H1 (cell line): ENCODE measurements around the gene TAF11L14. TPM values are rescaled to one million over a fixed set of nuclear protein-coding genes. Genes with fewer than 3 reads are reported as not detected.

ENCODE experiments used
- CTBP2 ChIP-seq: IDR thresholded peaks from 2 replicates; pipeline ENCODE4 v1.7.0; 2011; ENCODE audit warnings: borderline replicate concordance, mild to moderate bottlenecking, moderate library complexity, mixed read lengths, low read length; ENCODE audit not compliant: insufficient read depth, insufficient read length
- polyA plus RNA-seq, 7 experiments: library from polyadenylated mRNA; depleted of rRNA in 3 of 7; stranded (reverse) in 5 of 7; unstranded in 2 of 7; fragments of >200 nt in 5 of 7; fragments of 200-250 nt in 2 of 7; gene quantifications; 1 replicate in 5 of 7; 2 replicates in 1 of 7; 4 replicates in 1 of 7; pipeline versions ENCODE4 v1.2.1 to v1.2.3, GENCODE V29; 2011 to 2013; ENCODE audit warnings: missing spikeins in 2 of 7, mixed read lengths in 2 of 7
- total RNA-seq: library from RNA; stranded (reverse); fragmentation: NEBNext Ultra II Directional; extraction: Animal tissue kit (Norgen Biotek cat#: 25700); gene quantifications from 2 replicates; pipeline ENCODE4 v1.2.1, GENCODE V29; 2021

The TAF11L14 gene
- total and polyA plus RNA-seq, 2 of the 8 experiments (the other 6 are each of a cell fraction or from before 2014, with no cell fraction given), result not detected

DNA sequence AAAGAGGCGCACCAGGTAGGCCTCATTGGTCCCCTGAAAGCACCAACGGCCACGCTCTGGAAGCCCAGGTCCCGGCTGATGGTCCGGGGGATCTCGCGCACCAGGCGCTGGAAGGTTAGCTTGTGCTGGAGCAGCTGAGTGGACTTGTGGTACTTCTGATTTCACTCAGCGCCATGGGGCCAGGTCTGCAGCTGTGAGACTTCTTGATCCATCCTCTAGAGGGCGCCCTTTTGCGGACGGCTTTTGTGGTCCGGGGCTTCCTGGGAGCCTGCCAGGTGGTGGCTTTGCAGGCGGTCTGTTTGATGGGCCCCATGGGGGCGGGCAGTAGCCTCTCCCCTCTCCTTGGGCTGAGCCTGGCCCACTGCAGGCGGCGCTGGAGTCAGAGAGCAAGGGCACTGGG lies 13.6 kb upstream of the TAF11L14 start (continued):
- TF ChIP-seq CTBP2, result no peak
- TF ChIP-seq, all 59 proteins: peak for 5
